HG03342 (cell line): ENCODE data around the gene EN2.

ENCODE experiments used
- ATAC-seq: cut with Tn5 transposase; IDR thresholded peaks from one replicate; pipeline ENCODE4 v1.9.1; 2021; ENCODE audit warnings: mild to moderate bottlenecking, moderate library complexity; ENCODE audit not compliant: unreplicated experiment

EN2 gene

GRCh38 chr7:155449869-155450557 lies 7.9 kb upstream of the EN2 start:
- ATAC-seq, result no peak

- ATAC-seq, result no peak
Observed at GRCh38 chr7:155450558-155450969, 7.4 kb upstream of the EN2 start.

- ATAC-seq, result no peak
Observed at GRCh38 chr7:155450970-155451801, 6.7 kb upstream of the EN2 start.

GRCh38 chr7:155451840-155452239 lies 6.1 kb upstream of the EN2 start:
- no peak for ATAC-seq

GRCh38 chr7:155452505-155453295 lies 5.2 kb upstream of the EN2 start:
- ATAC-seq, result no peak

- no peak for ATAC-seq
Observed at GRCh38 chr7:155453296-155454182, 4.4 kb upstream of the EN2 start.

- ATAC-seq, result no peak
Observed at GRCh38 chr7:155454183-155455112, 3.5 kb upstream of the EN2 start.

GRCh38 chr7:155455132-155455693 lies 2.7 kb upstream of the EN2 start:
- ATAC-seq, result no peak

- no peak for ATAC-seq
Observed at GRCh38 chr7:155455776-155456737, 1.9 kb upstream of the EN2 start.

GRCh38 chr7:155456738-155457543 lies 988 bp upstream of the EN2 start:
- no peak for ATAC-seq

GRCh38 chr7:155457544-155458110 lies 302 bp upstream of the EN2 start:
- ATAC-seq, result no peak

- ATAC-seq, result no peak
Observed at GRCh38 chr7:155458878-155459699, 1.2 kb downstream of the EN2 start.

GRCh38 chr7:155459700-155460461 lies 2.0 kb downstream of the EN2 start:
- ATAC-seq, result no peak

- ATAC-seq, result no peak
Observed at GRCh38 chr7:155460926-155461613, 3.1 kb downstream of the EN2 start.

- no peak for ATAC-seq
Observed at GRCh38 chr7:155461631-155462030, 3.7 kb downstream of the EN2 start.
